Activated T-cell treated with anti-CD3 and anti-CD28 coated beads, Interleukin-2, amount 50 U/mL, for 72 hours (primary cell): ENCODE data around the gene INSIG1. TPM values are rescaled to one million over a fixed set of nuclear protein-coding genes. Genes with fewer than 3 reads are reported as not detected.

Experiments used
- ATAC-seq, 2 donors: fragments of 150-1000 bp; cut with Tn5 transposase; replicated peaks in 1 of 2; 2 replicates each; pipeline ENCODE4 v1.10.0; 2021; ENCODE audit warnings: moderate library complexity in 2 of 2, mild to moderate bottlenecking in 1 of 2
- DNase-seq, 2 donors: peaks; one replicate each; pipeline ENCODE4 v3.0.0; 2021 to 2022; ENCODE audit warnings: mixed read lengths in 1 of 2
- H3K27ac Mint-ChIP-seq: one replicate; pipeline ENCODE4 v1.8.0; 2022; ENCODE audit warnings: mild to moderate bottlenecking, moderate library complexity, mixed read lengths
- H3K27me3 Mint-ChIP-seq: one replicate; pipeline ENCODE4 v1.8.0; 2022; ENCODE audit warnings: low read depth, mixed read lengths
- H3K36me3 Mint-ChIP-seq, 2 donors: one replicate each; pipeline ENCODE4 v1.8.0; 2022; ENCODE audit warnings: mixed read lengths in 2 of 2, mild to moderate bottlenecking in 1 of 2; ENCODE audit not compliant: insufficient read depth in 2 of 2
- H3K4me1 Mint-ChIP-seq: one replicate; pipeline ENCODE4 v1.8.0; 2022; ENCODE audit warnings: low read depth, mixed read lengths
- H3K4me3 Mint-ChIP-seq, 2 donors: one replicate each; pipeline ENCODE4 v1.8.0; 2022; ENCODE audit warnings: mild to moderate bottlenecking in 2 of 2, mixed read lengths in 2 of 2, moderate library complexity in 2 of 2
- H3K9me3 Mint-ChIP-seq, 2 donors: one replicate each; pipeline ENCODE4 v1.8.0; 2022; ENCODE audit warnings: mixed read lengths in 2 of 2
- total RNA-seq, 2 donors: library from RNA; stranded (reverse); gene quantifications; one replicate each; pipeline ENCODE4 v1.2.3, GENCODE V29; 2022

INSIG1 gene
- total RNA-seq, 2 donors from 2014 or later, result 36.5 to 46.6 TPM

DNA sequence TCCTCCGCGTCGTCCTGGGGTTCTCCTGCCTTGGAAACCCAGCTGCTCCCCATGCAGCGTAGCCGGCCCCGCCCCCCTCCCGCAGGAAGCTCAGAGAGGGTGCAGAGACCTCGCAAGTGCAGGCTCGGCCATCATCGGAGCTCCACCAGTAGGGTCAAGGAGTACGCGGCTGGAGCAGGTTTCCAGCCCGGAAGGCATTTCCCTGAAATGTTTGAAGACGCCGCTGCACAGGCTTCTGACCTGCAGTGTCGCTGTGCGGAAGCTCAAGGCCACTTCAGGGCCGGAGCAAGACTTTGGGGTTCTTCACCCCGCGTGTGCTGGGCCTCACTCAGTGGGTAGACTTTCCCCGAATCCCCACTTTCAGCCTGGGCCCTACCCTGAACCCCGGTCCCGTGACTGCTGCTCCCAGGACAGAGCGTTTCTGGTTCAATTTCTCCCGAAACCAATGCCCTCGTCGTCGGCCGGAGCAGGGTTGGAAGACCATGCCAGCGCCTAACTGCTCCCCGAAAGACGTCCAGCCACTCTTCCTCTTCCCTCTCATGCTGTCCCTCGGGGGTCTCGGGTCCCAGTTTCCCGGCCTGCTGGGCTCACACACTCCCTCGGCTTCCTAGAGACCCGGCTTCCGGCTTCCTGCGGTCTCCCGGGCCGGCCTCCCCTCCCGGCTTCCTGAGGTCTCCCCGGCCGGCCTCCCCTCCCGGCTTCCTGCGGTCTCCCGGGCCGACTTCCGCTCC lies 52.1 kb downstream of the INSIG1 start:
- Mint-ChIP-seq H3K9me3 (peaks cover 0 to 6% of the 10 kb centered on the region in 2 donors), H3K27ac (no peak overlapping the region), H3K27me3 (no peaks in the 10 kb centered on the region), H3K4me1 (peaks cover 7% of the 10 kb centered on the region), H3K4me3 (no peak overlapping the region), H3K36me3 (no peaks in the 10 kb centered on the region)
- no peak for ATAC-seq
- DNase-seq, result no peak

DNA sequence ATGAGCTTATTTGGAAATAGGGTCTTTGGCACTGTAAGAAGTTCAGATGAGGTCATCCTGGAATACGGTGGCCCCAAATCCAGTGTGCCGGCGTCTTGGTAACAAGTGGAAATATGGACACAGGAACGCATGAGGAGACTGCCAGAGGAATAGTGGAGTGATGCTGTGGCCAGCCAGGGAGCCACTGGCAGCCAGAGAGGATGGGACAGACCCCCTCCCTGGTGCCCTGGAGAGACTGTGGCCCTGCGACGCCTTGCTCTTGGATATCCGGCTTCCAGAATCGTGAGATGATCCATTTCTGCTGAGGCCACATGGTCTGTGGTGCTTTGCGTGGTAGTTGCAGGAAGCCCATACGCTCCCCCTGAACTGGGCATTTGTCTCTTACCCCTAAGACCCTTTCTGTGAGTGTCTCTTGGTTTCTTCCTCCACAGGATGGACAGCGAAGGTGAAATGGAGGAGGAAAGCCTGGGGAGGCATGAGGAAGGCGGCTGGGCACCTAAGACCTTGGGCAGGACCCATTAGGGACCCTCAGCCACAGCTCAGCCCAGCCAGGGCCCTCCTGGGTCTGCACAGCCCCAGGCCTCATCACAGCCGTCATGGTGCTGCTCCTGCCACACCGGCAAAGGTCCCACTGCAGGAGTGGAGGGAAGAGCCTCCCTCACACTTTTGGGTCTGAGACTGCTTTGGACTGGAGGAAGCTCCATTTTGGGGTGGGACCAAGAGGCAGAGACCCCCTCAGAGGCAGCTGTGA lies 53.6 kb downstream of the INSIG1 start:
- Mint-ChIP-seq H3K4me1 (no peaks in the 10 kb centered on the region), H3K27me3 (no peaks in the 10 kb centered on the region), H3K27ac (no peak overlapping the region), H3K9me3 (peaks cover 0 to 6% of the 10 kb centered on the region in 2 donors), H3K36me3 (no peaks in the 10 kb centered on the region), H3K4me3 (no peak overlapping the region)
- no peak for ATAC-seq
- no peak for DNase-seq

DNA sequence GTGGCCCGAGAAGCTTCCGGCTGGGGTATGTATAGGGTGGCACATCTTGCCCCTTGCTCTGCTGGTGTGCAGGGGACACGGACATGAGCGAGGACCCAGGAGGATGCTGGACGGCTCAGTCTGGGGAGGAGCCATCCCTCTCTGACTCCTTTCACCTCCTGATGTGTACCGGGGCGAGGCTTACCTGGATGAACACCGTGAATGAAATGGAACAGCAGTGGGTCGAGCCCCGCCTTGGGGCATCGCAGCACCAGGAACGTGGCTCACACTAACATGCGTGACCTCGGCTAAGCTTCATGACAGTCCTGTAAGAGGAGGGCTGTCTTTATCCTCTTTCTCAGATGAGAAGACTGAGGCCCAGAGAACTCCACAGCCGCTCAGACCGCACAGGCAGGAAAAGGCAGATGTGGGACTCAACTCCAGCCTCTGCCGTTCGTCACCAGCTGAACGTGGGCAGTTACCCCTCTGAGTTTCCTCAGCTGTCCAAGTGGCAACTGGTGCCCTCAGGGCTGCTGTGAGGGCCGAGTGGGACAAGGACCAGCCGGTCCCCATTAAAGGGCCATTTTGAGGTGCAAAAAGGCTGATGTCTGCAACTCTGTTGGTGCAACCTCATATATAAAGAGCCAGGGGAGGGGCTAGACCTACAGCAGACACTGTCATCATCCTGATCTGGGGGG lies 54.5 kb downstream of the INSIG1 start:
- Mint-ChIP-seq H3K36me3 (no peaks in the 10 kb centered on the region), H3K27ac (no peak overlapping the region), H3K9me3 (peaks cover 0 to 6% of the 10 kb centered on the region in 2 donors), H3K4me3 (no peak overlapping the region), H3K27me3 (no peaks in the 10 kb centered on the region), H3K4me1 (no peaks in the 10 kb centered on the region)
- ATAC-seq (no peak), DNase-seq (no peak)

DNA sequence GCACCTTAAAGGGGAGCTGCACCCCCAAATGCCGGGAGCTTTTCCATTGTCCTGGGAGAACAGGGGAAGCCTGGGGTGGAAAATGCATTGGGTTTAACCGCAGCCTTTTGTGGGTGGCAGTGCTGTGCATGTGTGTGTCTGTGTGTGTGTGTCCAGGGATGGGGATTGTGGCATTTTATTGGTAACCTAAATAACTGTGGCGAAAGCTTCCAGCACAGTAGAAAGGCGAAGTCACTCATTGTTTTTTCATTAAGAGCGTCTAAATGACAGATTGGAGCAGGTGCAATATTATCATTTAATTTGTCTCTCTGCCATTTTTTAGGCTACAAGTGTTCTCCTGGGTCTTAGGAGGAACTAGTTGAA lies 55.1 kb downstream of the INSIG1 start:
- DNase-seq (no peak), ATAC-seq (no peak)
- no peaks in the 10 kb centered on the region for H3K4me1 Mint-ChIP-seq
- no peaks in the 10 kb centered on the region for H3K36me3 Mint-ChIP-seq
- H3K4me3 Mint-ChIP-seq, result no peak overlapping the region
- H3K27ac Mint-ChIP-seq, result no peak overlapping the region
- no peaks in the 10 kb centered on the region for H3K27me3 Mint-ChIP-seq
- H3K9me3 Mint-ChIP-seq, result peaks cover 0 to 6% of the 10 kb centered on the region in 2 donors

DNA sequence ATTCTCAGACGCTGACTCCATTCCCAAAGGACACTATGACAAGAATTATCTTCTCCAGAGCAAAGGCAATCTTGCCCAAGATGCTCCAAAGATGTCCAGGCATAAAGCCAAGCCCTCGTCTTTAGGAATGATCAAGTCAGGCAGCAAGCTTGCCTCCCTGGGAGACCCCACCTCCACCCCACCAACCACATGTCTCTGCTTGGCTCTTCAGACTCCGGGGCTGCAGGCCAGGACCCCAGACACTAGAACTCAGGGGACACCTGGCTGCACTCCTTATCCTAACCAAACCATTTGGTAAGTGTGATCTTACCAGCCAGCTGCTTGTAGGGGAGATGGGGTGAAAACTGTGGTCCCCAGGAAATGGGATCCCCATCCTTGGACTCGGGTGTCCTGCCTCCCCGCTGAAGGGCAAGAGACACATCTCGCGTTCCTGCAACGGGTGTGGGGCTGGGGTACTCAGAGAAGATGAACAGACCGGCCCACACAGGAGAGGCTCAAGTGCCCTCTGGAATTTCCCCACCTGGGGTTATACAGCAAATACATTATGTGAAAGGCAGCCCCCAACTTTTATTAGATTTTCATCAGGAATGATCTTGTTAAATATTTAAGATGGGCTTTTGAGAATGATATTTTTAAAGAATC lies 55.7 kb downstream of the INSIG1 start:
- DNase-seq (no peak), ATAC-seq (no peak)

DNA sequence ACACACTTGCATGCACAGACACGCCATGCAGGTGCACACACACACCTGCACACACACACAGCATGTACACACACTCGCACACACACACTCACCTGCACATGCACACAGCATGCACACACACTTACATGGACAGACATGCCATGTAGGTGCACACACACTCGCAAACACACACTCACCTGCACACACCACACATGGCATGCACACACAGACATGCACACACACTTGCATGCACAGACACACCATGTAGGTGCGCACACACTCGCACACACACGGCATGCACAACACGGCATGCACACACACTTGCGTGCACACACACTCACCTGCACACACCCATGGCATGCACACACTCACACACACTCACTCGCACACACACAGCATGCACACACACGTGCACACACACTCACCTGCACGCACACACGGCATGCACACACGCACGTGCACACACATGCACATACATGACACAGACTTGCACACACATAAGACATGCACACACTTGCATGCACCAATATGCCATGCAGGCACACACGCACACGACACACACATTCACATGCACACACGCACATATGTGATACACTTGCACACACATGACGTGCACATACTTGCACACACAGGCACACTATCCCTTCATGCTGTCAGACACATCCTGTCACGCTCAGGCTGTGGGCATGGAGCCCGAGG lies 56.8 kb downstream of the INSIG1 start:
- no peak for ATAC-seq
- no peaks in the 10 kb centered on the region for H3K4me1 Mint-ChIP-seq

More for the DNA sequence above, 55.7 kb downstream of the INSIG1 start:
- H3K4me3 Mint-ChIP-seq, result no peak overlapping the region
- no peaks in the 10 kb centered on the region for H3K4me1 Mint-ChIP-seq
- H3K9me3 Mint-ChIP-seq, result peaks cover 0 to 6% of the 10 kb centered on the region in 2 donors
- H3K36me3 Mint-ChIP-seq, result no peaks in the 10 kb centered on the region
- H3K27me3 Mint-ChIP-seq, result no peaks in the 10 kb centered on the region
- H3K27ac Mint-ChIP-seq, result no peak overlapping the region

DNA sequence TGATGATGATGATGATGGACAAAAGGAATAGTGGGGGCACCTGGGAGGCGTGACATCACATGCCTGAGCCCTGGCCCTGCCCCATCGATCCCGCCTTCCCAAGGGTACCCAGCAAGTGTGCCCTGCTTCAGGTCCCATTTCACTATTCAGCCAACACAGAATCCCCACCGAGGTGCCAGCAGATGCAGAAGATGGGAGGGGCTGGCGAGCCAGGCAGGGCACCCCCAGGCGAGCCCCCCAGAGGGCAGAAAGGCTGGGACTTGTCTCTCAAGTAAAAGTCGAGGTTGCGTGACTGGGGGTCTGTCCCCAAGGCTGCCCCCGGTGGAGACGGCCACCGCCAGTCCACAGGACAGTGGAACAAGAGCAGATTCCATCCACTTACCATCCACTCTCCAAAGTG lies 57.5 kb downstream of the INSIG1 start:
- H3K4me3 Mint-ChIP-seq, result no peak overlapping the region
- H3K36me3 Mint-ChIP-seq, result no peaks in the 10 kb centered on the region
- DNase-seq (no peak), ATAC-seq (no peak)
- peaks cover 6% of the 10 kb centered on the region for H3K27me3 Mint-ChIP-seq
- peaks cover 0 to 6% of the 10 kb centered on the region in 2 donors for H3K9me3 Mint-ChIP-seq
- H3K4me1 Mint-ChIP-seq, result no peaks in the 10 kb centered on the region
- no peak overlapping the region for H3K27ac Mint-ChIP-seq

More for the DNA sequence above, 56.8 kb downstream of the INSIG1 start:
- Mint-ChIP-seq H3K36me3 (no peaks in the 10 kb centered on the region), H3K27me3 (no peaks in the 10 kb centered on the region), H3K4me3 (no peak overlapping the region), H3K9me3 (peaks cover 0 to 6% of the 10 kb centered on the region in 2 donors), H3K27ac (no peak overlapping the region)
- no peak for DNase-seq

DNA sequence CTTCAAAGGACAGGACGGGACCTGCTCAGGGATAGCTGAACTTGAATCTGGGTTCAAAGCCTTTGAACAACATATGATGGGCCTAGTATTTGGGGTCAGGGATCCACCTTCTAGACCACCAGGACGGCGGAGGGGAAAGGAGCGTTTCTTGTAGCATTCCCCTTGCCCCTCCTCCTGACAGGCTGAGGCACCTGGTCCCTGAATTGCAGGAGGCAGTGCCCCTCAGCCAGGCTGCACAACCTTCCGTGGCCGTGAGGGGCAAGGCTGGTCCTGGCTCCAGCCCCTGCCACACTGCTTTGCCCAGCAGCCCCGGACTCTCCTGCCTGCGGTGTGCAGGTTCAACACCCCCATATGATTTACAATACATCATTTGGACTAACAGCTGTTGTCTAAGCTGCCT lies 58.1 kb downstream of the INSIG1 start:
- H3K27ac Mint-ChIP-seq, result no peak overlapping the region
- peaks cover 0 to 6% of the 10 kb centered on the region in 2 donors for H3K9me3 Mint-ChIP-seq
- DNase-seq, result no peak
- H3K27me3 Mint-ChIP-seq, result peaks cover 11% of the 10 kb centered on the region
- no peak for ATAC-seq
- H3K4me3 Mint-ChIP-seq, result no peak overlapping the region
- no peaks in the 10 kb centered on the region for H3K4me1 Mint-ChIP-seq
- H3K36me3 Mint-ChIP-seq, result no peaks in the 10 kb centered on the region

DNA sequence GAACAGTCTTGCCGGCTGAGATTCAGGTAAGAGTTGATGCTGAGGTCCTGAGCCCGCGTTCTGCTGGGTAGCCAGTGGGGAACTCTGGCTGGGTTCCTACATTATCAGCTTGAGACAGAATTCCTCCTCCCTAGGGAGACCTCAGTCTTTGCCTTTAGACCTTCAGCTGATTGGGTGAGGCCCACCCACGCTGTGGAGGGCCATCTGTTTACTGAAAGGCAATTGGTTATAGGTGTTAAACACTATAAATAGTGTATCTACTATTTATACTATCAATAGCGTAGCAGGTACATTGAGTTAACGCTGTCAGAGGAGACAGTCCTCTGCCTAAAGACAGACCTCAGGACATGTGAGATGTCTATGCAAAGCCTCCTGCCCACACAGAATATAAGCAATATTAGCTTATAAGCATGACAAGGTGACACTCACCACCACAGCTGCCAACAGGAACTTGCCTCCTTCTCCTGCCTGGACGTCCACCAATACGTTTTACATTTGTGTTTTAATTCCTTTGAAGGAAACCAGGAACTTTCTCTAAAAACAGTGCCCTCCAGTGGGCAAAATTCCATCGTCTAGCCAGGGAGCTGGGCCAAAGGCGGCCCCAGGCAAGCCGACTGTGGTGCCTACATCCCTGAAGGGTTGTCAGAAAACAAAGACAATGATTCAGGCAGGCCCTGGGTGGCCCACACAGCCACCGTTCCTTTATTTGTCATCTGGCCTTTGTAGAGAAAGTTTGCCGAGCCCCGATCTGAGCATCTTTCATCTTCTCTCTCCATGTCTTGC lies 58.8 kb downstream of the INSIG1 start:
- Mint-ChIP-seq H3K27ac (no peak overlapping the region), H3K36me3 (no peaks in the 10 kb centered on the region), H3K27me3 (peaks cover 19% of the 10 kb centered on the region), H3K9me3 (peaks cover 0 to 6% of the 10 kb centered on the region in 2 donors), H3K4me1 (no peaks in the 10 kb centered on the region), H3K4me3 (no peak overlapping the region)
- no peak for ATAC-seq
- no peak for DNase-seq

DNA sequence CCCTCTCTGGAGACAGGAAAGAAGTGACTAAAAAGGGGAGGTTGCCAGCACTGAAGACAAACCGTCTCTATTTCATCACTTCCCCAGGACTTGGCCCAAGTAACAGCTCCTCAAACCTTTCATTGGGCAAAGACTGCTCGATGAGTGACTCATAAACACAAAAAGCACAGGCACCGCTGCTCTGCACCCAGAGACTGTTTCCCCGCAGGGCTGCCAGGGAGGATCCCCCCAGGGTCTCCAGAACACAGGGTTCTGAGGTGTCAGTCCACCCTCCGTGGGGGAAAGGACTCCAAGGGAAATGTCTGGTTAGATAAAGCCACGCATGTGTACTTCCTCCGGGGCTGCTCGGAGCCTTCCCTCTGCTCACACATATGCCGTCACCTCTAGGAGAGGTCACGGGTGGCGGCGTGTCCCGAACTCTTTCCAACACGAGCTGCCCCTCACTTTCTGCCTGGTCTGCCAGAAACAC lies 59.9 kb downstream of the INSIG1 start:
- ATAC-seq (no peak), DNase-seq (no peak)
- Mint-ChIP-seq H3K9me3 (peaks cover 0 to 6% of the 10 kb centered on the region in 2 donors), H3K27ac (no peak overlapping the region), H3K4me3 (no peak overlapping the region), H3K27me3 (peaks cover 29% of the 10 kb centered on the region), H3K4me1 (no peaks in the 10 kb centered on the region), H3K36me3 (no peaks in the 10 kb centered on the region)

DNA sequence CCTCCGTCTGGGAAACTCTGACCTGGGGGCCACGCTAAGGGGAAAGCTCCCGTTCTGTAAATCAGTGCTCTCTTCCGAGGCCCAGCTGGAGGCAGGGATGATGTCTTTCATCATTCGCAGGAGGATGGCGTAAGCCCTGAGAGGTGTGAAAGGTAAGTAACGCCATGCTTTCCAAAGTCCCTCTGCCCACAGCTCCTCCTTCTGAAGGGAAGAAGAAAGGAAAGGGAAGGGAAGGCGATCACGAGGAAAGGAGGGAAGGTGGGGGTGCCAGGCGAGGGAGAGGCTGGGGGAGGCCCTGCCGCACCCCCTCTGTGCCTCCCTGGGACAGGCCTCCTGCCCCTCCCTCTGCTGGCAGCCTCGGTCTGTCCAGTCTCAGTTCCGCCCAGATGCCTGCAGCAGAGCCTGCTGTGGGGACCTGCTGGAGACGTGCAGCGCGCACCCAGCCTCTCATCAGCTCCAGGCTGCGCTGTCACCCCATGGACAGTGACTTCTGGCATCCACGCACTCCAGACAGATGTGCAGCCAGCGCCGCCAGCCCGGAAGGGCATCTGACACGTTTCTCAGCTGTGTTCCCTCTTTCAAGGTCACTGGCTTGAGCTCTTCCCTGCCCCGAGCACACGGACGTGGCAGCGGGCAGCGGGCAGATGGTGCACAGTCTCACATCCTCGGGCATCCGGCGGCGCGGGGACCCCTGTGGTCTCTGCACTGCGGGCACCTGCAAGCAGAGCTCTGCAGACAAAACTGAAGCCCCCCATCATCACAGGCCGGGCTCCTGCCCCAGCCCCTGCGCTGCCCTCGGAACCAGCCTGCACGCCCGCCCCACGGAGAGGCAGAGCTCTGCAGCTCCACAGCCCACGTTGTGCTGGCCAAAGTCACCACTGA lies 60.6 kb downstream of the INSIG1 start:
- H3K4me1 Mint-ChIP-seq, result no peaks in the 10 kb centered on the region
- no peak overlapping the region for H3K4me3 Mint-ChIP-seq
- H3K27me3 Mint-ChIP-seq, result peaks cover 36% of the 10 kb centered on the region
- peaks cover 0 to 6% of the 10 kb centered on the region in 2 donors for H3K9me3 Mint-ChIP-seq
- no peak for ATAC-seq
- no peaks in the 10 kb centered on the region for H3K36me3 Mint-ChIP-seq
- no peak for DNase-seq
- H3K27ac Mint-ChIP-seq, result no peak overlapping the region
